Activated CD8-positive, alpha-beta memory T cell treated with anti-CD3 and anti-CD28 coated beads, Interleukin-2, amount 50 U/mL, for 24 hours (primary cell): ENCODE measurements around the gene LAPTM5.
"Not testable (repeated sequence)": the region's sequence is repeated elsewhere in the genome, so short reads cannot be mapped to it uniquely, and the experiment has no call there.

Experiments
- DNase-seq: peaks from one replicate; pipeline ENCODE4 v3.0.0-alpha.2; 2020; ENCODE audit errors: extremely low read depth

Gene LAPTM5

DNA sequence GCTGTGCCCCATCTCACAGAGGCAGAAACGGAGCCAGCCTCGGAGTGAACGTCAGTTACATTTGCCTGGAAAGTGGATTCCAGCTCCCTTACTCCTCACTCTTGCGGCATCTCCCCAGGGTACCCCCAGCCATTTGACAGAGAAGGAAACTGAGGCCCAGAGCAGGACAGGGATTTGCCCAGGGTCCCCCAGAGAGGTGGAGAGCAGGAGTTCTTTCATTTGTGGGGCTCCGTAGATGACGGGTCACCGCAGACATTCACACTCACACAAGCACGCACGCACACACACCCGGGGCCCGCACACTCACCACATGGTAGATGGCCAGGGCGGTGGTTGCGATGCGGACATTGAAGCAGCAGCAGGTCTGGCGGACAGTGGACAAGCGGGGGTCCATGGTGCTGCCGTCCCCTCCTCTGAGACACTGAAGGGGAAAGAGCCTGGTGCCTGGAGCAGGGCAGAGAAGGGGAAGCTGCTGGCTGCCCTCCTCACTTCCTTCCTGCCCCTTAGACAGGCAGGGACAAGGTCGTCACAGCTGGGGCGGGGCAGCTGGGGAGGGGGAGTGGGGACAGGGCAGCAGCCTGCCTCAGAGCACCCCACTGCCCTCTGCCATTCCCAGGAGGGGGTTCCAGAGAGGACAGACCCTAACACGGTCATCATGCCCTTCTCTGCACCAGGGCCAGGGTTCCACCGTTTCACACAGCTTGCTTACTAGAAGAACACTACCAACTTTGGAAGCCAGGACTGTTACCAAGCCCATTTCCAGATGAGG, at the start of gene LAPTM5:
Gene LAPTM5, minus strand, starts transcription at position 423 of the 769 bp plus-strand sequence. Its CDS starts 29 bp downstream, at position 394.
- DNase-seq, result no peak

GRCh38 chr1:30806381-30807317, 49.1 kb upstream of the LAPTM5 start:
- DNase-seq, result no peak

- no peak for DNase-seq
Measured at GRCh38 chr1:30805304-30806003, 47.9 kb upstream of the LAPTM5 start.

DNA sequence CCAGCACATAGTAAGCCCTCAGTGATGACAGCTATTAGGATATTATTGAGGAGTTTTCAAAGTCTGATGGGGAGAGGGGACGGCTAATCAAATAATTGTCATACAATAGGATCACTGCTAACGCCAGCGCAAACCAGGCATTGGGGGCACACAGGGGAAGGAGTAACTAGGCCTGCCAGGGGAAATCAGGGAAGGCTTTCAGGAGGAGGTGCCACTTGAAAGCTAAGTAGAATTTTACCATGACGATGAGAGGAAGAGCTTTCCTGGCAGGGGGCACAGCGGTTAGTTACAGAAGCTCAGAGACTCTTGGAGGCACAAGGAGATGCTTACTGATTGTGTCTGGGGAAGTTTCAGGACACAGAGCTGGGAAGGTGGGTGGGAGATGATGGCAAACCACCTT, 47.2 kb upstream of the LAPTM5 start:
- no peak for DNase-seq

DNA sequence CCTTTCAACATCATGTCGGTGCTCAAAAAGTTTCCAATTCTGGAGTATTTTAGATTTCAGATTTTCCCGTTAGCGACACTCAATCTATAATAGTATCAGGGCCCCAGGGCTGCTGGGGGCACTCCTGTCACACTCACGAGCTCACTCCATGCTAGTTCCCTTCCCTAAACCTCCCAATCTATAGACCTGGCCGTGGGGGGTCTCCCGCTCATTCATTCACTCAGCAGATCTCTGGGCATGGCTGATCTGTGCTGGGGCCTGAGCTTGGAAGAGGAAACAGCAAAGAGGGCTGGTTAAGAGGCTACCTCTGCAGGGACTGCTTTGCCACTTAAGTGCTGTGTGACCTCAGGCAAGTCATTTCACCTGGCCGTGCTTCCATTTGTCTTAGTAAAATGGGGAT, 46.8 kb upstream of the LAPTM5 start:
- DNase-seq, result no peak

DNA sequence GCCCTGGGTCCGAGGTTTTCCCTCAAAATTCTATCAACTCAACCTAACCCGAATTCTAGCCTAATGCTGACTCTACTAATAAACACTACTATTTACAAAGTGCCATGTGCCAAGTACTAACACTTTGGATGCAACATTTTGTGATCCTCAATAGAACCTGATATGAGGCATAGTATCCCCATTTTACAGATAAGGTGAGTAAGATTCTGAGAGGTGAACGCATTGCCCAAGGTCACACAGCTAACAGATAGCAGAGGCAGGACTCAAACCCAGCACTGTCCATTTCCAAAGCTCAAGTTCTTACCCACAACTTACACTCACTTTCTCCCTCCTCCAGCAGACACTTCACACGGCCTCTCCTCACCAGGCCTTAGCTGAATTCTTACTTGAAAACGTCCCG, 46.0 kb upstream of the LAPTM5 start:
- no peak for DNase-seq

GRCh38 chr1:30801771-30802198, 44.2 kb upstream of the LAPTM5 start:
- DNase-seq, result peak; percentile 62

DNA sequence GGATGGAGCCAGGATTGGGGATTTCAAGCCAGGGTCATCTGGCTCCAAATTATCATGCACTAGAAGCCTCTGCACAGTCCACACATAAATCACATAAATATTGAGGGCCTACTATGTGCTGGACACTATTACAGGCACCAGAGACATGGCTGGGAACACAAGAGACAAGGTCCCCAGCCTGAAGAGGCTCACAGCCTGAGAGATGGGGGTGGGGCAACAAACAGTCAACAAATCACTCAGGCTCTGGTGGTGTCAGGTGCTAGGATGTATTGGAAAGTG, 41.6 kb upstream of the LAPTM5 start:
- no peak for DNase-seq

DNA sequence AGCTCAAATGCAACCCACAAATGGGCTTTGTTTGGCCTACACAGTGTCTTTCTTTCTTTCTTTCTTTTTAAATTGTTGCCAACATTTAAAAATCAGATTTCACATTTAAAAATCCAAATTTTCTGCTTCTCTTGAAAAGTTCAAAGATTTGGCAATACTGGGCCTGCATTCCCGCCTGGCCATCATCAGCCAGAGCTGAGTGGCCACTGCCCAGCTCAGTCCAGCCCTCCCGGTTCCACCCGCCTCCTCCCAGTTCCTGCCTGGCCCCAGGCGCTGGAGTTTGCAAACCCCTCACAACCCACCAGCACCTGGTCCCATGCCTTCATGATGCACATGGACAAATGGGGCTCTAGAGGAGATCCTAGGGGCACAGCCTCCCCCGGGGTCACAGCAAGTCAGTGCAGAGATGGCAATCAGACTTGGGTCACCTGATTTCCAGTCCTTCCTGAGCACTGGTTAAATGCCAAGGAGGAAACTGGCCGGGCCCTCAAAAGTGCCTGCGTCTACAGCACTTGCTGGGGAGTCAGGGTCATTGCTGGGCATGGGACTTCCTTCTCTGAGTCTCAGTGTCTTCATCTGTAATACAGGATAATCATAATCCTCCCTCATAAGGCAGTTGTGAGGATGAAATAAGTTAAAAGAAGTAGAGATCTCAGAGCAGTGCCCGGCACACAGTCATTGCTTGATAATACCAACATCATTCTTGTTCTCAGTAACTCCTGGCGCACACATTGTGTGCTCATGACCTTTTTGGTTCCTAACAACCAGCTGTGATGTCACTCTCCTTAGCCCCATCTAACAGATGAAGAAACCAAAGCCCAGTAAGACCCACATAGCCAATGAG, 41.0 kb upstream of the LAPTM5 start:
- no peak for DNase-seq

GRCh38 chr1:30795026-30795425, 37.5 kb upstream of the LAPTM5 start:
- no peak for DNase-seq

DNA sequence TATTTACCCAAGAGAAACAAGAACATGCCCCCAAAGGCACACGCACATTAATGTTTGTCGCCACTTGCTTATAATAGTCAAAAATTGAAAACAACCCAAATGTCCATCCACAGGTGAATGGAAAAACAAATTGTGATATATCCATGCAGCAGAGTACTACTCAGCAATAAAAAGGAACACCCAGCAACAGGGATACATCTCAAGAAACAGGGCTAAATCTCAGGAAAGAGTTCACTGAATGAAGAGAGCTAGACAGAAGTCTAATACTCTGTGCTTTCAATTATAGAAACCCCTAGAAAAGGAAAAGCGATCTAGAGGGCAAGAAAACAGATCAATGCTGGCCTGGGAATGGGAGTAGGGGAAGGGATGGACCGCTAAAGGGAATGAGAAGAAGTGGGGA, 36.7 kb upstream of the LAPTM5 start:
- DNase-seq, result no peak

- no peak for DNase-seq
Measured at GRCh38 chr1:30793209-30793608, 35.6 kb upstream of the LAPTM5 start.

GRCh38 chr1:30791868-30792267, 34.3 kb upstream of the LAPTM5 start:
- DNase-seq, result no peak

- DNase-seq, result no peak
Measured at GRCh38 chr1:30790850-30791778, 33.5 kb upstream of the LAPTM5 start.

- DNase-seq, result not testable (repeated sequence)
Measured at GRCh38 chr1:30790256-30790525, 32.6 kb upstream of the LAPTM5 start.

- no peak for DNase-seq
Measured at GRCh38 chr1:30789388-30790255, 32.0 kb upstream of the LAPTM5 start.

DNA sequence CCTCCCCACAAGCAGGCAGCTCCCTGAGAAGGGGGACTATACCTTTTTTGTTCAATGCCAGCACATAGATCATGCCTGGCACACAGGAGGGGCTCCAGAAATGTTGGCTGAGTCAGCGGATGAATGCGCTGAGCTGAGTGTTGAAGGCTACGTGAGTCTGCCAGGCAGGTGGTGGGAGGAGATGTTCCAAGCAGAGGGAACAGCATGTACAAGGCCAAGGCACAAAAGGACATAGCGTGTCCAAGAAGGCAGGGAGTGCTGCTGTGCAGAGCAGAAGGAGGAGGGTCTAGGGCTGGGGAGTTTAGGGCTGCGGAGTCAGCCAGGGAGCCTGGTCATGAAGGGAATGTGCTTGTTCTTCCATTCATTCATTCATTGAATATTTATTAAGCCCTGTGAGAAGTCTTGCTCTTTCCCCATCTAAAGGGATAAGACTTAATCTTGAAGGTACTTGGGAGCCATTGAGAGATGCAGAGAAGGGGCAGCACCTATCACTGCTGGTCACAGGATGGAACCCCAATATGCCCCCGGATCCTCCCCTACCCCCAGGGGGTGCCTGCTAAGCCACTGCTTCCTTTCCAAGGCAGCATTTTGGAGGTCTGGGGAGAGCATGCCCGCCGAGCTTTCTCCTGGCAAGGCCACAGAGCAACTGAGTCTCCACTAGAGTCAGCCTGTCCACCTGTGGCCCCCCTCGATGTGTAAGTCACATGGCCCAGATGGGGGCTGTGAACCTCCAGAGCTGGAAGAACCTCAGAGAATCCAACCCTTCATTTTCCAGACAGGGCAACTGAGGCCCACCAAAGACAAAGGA, 31.2 kb upstream of the LAPTM5 start:
- no peak for DNase-seq

GRCh38 chr1:30787856-30788495, 30.4 kb upstream of the LAPTM5 start:
- DNase-seq, result no peak
